GM19351 (cell line): ENCODE results near the gene THADA.

Experiments used
- ATAC-seq: cut with Tn5 transposase; IDR thresholded peaks from one replicate; pipeline ENCODE4 v1.9.1; 2021; ENCODE audit warnings: mild to moderate bottlenecking, moderate library complexity; ENCODE audit not compliant: unreplicated experiment

Gene THADA

GRCh38 chr2:43218702-43219382 is 377.0 kb downstream of the THADA start:
- peak; percentile 38 for ATAC-seq

DNA sequence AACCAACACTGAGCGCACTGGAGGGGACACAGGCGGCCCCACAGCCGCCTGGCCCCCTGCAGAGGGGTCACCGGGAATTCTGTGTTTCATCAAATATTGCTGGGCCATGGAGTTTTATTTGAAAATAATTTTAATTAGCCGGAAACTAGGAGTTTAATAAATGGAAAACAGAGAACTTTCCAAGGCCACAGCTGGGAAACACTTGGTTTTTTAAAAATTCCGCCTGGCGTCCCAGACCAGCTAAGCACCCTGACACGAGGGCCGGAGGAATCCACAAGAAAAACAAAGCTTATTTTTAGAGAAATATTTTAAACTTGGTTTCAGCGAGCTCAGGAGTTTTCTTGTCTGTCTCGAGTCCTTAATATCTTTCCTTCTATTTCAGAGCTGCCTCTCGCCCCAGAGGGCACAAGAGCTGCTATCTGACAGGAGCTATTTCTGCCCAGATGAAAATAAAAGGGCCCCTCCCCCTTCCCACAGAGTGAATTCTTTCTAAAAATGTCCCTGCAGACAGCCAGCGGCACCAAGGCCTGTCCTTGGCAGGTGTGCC is 377.6 kb downstream of the THADA start:
- no peak for ATAC-seq

GRCh38 chr2:43217228-43218154 is 378.3 kb downstream of the THADA start:
- no peak for ATAC-seq

DNA sequence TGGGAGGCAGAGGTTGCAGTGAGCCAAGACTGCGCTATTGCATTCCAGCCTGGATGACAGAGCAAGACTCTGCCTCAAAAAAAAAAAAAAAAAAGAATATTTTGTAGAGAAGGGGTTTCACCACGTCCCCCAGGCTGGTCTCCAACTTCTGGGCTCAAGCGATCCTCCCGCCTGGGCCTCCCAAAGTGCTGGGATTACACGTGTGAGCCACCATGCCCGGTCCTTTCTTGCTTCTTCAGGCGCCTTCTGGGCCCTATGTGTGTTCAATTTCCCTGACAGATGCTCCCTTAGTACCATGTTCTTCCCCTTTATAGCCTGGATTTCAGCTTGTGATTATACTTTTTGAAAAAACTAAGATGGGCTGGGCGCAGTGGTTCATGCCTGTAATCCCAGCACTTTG is 379.2 kb downstream of the THADA start:
- no peak for ATAC-seq

DNA sequence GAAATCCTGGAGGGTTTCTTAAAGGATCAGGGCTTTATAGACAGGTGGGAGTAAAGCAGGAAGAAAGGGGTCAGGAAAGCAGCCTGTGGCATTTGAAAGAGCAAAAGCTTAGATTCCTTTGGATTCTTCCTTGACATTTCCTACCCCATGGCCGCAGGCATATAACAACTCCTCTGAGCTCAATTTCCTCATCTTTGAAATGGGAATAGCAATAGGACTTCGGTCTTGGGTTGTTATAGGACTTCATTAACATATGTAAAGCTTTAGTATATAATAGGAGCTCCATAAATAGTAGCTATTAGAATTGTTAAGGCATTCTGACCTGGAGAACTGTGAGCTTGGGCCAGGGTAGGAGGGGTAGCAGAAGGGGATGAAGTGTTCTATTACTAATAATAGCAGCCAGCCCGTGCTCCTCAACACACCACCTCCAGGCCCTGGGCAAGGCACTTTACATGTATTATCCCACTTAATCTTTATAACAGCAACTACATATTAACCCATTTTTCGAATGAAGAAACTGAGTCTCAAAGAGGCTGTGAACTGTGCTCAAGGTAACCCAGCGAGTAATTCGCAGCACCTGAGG is 380.1 kb downstream of the THADA start:
- ATAC-seq, result no peak

DNA sequence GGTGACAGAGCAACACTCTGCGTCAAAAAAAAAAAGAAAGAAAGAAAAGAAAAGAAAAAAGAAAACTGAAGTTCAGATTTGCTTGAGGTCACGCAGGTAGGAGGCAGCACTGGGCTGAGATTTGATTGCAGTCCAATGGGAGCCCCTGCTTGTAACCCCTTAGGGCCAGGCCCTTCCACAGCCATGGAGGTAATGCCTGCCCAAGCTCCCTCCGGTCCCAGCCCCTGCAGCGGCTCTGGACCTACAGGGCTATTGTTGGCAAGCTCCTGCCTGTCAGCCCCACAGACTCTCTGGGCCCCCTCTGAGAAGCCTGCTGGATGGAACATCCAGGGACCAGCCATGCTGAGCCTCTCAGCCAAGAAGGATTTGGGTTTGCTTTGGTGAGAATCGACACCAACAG is 381.6 kb downstream of the THADA start:
- ATAC-seq, result no peak

DNA sequence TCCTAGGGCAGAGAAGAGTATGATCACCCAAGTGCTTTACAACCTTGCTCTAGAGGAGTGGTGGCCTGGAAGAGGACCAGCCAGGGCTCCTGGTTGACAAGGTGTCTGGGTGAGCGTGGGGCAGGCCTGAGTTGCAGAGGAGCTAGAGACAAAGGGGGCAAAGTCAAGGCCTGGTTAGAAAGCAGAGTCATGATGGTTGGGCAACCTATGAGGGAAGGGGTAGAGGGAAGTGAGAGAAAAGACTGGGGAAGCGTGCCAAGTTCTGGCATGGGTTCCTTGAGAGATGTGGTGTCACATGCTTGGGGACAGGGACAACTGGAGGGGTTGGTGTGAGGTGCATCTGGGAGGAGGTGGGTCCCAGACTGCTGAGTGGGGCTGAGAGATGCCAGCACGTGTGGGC is 382.9 kb downstream of the THADA start:
- ATAC-seq, result no peak

GRCh38 chr2:43212216-43212835 is 383.5 kb downstream of the THADA start:
- ATAC-seq, result no peak

DNA sequence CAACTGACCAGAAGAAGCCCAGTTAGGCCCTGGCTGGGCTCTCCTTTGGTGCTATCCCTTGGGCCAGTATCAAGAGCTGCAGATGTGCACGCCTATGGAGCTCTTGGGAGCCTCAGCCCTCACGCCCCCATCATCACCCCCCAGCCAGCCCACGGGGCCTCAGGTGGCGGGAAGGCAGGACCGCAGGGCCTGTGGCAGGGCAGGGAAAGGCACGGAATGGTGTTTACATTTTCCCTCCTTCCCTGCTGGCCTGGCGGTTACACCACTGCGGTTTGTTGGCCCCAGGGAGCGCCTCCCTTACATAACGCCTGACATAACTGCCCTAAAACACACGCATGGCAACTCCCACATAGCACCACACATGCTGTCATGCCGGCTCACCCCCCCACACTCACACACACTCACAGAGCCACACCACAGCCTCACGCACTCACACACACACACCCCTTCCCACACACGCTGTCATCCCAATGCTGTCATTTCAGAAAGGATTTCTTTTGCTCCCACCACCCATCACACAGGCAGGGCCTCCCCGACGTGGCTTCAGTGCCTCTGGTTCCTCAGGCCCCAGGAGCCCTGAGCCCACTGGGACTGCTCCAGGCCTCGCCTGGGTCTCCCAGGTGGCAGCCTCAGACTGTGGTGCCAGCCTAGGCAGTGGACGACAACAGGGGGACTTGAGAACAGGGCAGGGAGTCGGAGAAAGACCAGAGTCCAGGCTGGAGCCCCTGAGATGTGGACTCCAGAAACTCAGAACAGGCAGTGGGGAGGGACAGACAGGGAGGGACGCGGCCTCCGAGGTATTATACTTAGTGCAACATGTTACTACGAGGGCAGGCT is 385.2 kb downstream of the THADA start:
- ATAC-seq, result no peak

GRCh38 chr2:43210125-43210466 is 385.7 kb downstream of the THADA start:
- no peak for ATAC-seq

DNA sequence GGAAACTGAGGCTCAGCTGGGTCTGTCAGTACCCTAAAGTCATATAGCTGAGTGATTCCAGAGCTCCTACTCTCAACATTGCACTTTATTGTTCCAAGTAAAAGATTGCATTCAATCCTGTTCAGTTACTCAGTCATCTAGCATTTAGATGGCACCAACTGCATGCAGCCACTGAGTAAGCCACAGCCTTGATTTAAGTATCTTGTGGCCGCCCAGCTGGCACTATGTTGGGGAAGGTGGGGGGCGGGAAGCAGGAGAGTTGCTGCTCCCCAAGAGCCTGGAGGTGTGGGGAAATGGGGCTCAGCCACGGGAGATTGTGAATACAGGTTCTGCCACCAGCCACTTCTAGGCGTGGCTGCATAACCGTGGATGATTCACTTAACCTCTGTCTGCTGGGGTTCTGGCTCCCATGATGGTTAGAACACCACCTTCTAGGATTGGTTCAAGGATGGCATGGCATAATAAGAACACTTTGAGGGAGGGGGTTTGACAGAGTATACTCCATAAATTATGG is 386.6 kb downstream of the THADA start:
- no peak for ATAC-seq

- ATAC-seq, result no peak
Measured at GRCh38 chr2:43207553-43208300, 388.1 kb downstream of the THADA start.

GRCh38 chr2:43206602-43207001 is 389.2 kb downstream of the THADA start:
- no peak for ATAC-seq

GRCh38 chr2:43203373-43203772 is 392.5 kb downstream of the THADA start:
- ATAC-seq, result no peak

- ATAC-seq, result no peak
Measured at GRCh38 chr2:43202289-43202688, 393.5 kb downstream of the THADA start.

DNA sequence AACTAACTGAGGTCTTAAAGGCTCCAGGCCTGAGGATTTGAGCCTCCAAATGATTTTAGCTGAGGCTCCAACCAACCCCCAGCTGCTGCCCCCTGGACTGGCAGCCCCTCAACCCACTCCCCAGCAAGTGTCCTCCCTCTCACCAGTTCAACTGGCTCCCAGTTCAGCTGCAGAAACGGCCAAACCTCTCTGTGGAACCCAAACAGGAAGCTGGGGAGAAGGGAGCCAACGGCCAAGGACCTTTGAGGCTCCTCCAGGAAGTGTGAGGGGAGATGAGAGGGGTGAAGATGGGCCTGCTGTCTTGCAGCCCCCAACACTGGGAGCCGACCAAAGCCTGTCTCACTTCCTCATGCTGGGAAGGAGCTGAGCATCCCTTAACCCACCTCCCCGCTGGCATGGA is 394.3 kb downstream of the THADA start:
- ATAC-seq, result no peak

DNA sequence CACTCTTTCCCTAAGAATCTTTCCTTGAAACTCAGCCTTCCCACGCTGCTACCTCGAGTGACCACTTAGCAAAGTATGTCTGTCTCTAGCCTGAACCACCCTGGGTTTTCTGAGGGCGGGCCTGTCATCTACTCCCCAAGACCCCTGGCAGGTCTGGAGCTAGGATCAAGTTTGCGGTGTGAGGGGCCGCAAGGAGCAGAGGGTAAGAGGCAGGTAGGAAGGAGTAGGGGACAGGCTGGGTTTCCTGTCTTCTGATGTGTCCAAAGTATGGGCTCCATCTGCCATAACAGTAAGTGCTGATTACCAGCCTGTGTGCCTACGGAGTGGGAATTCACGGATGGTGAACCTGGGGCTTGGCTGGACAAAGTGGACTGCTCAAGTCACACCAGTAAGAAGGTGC is 394.8 kb downstream of the THADA start:
- ATAC-seq, result no peak

DNA sequence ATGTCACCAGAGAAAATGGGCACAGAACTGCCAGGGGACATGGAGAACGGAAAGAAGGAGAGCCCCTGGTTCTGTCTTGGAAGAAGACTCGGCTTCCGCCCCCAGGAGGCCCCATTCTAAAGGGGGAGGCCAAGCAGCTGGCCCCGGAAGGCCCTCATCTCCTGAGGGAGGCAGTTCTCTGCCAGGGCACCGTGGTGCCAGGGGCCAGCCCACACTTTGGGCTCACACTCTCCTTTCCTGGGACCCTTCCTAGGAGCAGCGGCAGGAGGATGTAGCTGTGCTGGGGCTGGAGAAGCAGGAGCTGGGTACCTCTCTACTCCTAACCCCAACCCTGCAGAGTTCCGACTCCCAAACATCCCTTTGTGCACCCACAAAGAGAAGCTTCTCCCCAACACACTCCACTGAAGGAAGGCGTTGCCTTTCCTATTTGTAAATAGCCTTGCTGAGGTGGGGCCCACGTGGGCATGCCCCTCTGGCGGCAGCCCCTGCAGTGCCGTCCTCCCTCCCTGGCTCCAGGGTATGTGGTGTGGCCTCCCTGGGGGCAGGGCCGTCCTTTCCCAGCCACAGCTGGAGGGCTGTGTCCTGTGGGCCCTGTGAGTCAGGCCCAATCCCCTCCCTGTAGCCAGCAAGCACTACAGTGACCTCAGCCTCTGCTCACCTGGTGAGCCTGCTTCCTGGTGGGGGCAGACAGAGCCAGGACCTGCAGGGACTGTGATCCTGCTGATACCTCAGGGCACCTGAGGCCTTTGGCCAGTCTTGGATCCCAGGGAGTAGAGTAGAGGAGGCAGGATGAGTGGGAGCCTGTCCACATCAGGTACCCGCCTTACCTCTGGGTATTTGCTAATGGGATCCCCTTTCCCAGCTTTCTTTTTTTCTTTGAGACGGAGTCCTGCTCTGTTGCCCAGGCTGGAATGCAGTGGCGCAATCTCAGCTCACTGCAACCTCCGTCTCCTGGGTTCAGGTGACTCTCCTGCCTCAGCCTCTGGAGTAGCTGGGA is 396.0 kb downstream of the THADA start:
- ATAC-seq, result no peak
